ENCODE measurements around the gene SYT14.
"Not testable (repeated sequence)": the region's sequence is repeated elsewhere in the genome, so short reads cannot be mapped to it uniquely, and the experiment has no call there.

The SYT14 gene

DNA sequence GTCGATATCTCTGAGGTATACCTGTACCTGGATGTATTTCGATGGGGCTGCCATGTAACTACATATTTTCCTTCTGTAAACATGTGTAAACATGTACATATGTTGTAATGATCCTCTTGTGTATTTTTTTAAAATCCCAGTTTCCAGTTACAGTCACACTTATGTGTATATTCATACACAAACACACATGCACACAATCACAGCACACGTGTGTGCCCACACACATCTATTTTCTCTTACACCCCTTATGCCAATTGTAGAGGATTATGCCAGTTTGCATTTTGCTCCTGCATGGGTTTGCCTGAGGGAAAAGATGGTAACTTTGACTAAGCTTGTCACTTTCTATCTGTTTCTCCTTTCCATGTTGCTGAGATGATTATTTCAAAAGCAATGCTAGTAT lies 10.1 kb downstream of the SYT14 start:
- DNase-seq = no peak

DNA sequence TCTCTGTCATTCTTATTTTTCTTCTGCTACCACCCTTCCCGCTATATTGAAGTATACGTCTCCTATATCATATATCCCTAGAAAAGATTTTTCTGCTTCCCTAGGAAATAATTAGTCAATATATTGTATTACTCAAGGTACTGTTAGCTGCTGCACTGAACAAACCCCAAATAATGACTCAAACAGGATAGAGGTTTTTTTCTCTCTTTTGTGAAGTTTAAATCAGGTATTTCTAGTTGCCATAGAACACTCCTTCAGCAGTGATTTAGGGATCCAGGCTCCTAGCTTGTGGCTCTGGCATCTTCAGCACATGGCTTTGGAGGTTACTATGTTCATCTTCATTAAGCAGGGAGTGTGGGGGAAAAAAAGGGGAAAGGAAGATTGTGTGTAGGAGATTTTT lies 18.1 kb downstream of the SYT14 start:
- no peak for DNase-seq

GRCh38 chr1:209959623-209960022 lies 21.6 kb downstream of the SYT14 start:
- DNase-seq = no peak

DNA sequence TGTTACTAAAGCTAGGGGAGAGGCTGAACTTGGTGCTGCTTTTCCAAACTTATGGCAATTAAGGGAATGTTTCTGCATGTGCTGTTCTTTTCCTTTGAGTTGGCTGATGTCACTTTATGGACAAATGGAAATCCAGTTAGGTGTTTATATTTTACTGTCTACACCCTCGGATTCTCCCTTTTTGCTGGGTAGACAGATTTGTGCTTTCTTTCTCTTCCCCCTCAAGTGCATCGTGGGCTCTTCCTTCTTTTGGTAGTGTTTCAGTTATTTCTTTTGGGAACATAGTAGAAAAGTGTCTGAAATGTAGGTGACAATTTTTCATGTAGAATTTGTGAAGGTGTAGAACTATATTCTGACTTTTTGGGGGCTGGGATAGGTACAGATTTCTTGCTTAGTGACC lies 22.9 kb downstream of the SYT14 start:
- no peak for DNase-seq

GRCh38 chr1:209962388-209962787 lies 24.4 kb downstream of the SYT14 start:
- DNase-seq = no peak

DNA sequence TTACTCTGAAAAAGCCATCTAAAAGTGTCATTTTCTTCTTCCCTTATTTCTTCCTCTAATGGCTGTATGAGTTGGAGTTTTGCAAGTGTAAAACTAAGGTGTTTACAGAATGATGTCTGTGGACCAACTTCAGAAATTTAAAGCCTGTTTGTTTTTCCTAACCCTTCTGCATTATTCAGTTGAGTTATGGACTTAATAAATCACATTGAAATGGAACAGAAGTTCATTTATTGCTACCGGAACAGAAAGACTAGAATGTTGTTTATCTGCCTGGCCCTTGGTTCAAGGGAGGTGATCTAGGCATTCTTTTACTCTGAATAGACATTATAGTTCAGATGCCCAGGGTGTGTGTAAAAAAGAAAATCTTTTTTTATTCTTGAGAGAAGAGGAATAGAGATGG lies 24.8 kb downstream of the SYT14 start:
- DNase-seq = no peak

GRCh38 chr1:209965996-209966395 lies 28.0 kb downstream of the SYT14 start:
- DNase-seq = no peak

- DNase-seq = not testable (repeated sequence)
These were observed 40.7 kb downstream of the SYT14 start for GRCh38 chr1:209978721-209979120.

GRCh38 chr1:209983953-209984352 lies 45.9 kb downstream of the SYT14 start:
- no peak for DNase-seq

DNA sequence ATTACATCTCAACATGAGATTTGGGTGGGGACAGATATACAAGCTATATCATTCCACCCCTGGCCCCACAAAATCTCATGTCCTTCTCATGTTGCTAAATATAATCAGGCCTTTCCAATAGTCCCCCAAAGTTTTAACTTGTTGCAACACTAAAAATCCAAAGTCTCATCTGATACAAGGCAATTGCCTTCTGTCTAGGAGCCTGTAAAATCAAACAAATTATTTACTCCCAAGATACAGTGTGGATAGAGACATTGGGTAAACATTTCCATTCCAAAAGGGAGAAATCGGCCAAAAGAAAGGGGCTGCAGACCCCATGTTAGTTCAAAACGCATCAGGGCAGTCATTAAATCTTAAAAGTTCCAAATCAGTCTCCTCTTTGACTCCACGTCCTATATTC lies 47.0 kb downstream of the SYT14 start:
- DNase-seq = no peak

DNA sequence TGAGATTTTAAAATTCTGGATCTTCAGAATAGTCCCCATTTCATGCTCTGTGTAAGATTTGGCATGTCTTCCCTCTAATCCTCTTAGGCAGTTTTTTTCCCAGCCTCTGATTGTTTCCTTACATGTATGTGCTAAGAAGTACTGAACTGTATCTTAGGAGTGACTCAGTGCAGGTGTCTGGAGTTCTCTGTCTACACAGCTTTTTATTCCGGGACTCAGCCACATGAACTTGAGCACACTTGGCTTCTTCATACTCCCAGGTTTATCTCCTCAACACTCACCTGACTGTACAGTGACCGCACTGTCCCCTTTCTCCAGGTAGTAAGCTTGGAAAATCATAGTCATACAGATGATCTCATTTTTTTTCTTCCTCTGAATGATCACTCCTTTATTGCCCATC lies 50.7 kb downstream of the SYT14 start:
- DNase-seq = no peak

DNA sequence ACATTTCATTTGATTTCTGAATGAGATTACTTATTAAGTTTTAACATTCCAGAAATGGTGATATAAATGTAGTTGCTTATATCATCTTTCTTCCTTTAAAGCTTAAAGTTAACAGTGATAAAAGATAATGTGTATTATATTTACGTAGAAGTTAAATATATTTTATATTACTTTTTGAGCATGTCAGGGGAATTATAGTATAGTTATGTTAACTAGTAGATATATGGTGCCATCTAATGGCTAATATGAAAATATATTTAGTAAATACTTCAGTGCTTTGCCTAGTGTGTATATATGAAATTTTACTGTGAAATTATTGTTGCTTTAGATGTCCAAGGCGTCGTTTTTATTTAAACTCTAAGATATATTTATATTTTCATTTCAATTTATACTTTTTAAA lies 51.5 kb downstream of the SYT14 start:
- DNase-seq = peak; percentile 3

- DNase-seq = no peak
These were observed 55.2 kb downstream of the SYT14 start for GRCh38 chr1:209993061-209993830.

DNA sequence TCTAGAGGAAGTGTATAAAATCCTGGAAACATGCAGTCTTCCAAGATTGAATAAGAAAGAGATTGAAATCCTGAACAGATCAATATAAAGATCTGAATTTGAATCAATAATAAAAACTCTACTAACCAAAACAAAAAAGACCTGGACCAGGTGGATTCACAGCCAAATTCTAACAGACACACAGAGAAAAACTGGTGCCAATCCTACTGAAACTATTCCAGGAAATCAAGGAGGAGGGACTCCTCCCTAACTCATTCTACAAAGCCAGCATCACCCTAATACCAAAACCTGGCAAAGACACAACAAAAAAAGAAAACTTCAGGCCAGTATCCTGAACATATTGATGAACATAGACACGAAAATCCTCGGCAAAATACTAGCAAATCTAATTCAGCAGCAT lies 58.3 kb downstream of the SYT14 start:
- no peak for DNase-seq

DNA sequence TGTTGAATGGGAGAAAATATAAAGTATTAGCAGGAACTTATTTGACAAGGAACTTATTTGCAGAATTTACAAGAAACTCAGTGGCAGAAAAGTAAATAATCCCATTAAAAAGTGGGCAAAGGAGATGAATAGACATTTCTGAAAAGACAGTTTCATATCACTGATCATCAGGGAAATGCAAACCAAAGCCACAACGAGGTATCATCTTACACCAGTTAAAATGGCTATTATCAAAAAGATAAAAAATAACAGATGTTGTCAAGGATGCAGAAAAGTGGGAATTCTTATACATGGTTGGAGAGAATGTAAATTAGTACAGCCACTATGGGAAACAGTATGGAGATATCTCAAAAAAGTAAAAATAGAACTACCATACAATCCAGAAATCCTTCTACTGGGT lies 61.0 kb downstream of the SYT14 start:
- DNase-seq = no peak

- DNase-seq = peak; percentile 6
These were observed 63.7 kb downstream of the SYT14 start for GRCh38 chr1:210001751-210002150.

GRCh38 chr1:210003501-210003900 lies 65.5 kb downstream of the SYT14 start:
- no peak for DNase-seq

DNA sequence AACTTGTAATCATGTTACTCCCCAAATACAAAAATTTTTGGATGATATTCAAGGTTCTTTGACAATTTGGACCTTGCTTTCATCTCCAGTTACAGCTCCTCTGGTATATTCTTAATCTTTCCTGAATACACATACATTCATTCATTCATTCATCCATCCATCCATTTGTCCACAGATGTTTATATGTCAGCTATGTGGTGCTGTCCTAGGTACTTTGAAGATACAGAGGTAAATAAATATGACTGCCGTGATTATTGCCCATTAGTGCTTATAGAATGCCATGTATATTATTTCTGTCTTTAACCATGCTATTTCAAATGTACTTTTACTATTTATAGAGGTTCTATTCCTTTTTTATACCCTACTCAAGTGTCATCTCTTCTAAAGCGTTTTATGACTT lies 72.1 kb downstream of the SYT14 start:
- DNase-seq = no peak

DNA sequence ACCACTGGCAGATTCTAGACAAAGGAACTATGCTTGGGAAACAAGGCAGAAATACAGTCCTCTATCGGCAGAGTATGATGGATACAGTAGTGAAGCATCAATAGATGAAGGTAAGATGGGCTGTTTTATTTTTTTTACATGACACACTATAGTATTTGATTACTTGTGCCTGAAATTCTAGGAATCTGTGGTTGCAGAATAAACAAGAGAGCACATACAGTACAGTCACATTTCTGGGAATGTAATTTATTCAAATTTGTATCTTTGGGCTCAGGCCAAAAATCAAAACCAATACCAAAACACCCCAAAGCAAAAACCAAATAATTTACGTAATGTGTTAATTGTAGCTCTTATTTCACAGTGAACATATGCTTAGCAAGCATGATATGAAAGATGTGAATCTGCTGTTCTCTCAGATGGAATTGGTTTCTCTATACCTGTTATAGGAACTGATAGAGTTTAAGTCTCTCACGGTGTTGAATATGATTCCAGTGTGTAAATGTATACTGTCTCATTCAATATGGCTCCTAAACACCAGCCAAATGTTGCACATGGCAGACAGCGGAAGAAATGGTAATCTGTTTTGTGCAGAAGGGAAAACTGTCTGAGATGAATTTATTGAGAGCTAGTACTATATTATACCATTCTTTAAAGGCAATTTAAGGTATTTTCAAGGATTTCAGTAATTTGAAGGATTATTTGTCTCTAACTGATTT lies 83.3 kb downstream of the SYT14 start:
- DNase-seq = no peak

DNA sequence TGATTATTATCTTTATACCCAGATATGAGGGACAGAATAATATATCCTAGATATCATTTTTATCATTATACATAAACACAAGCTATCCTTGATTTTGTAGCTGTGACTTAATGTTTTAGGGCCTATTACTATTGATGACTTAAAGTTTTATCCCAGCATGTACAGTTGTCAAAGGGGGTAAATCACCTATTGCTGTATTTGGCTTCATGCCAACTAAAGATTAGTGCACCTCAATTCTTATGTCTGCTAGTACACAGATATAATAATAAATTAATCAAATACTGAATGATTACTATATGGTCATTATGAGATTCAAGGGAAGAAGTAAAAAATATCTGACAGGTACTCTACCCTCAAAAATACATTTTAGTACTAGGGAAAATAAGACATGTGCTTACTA lies 84.0 kb downstream of the SYT14 start:
- DNase-seq = no peak

GRCh38 chr1:210024282-210024681 lies 86.3 kb downstream of the SYT14 start:
- DNase-seq = no peak

GRCh38 chr1:210024996-210025395 lies 87.0 kb downstream of the SYT14 start:
- no peak for DNase-seq

- DNase-seq = no peak
These were observed 87.9 kb downstream of the SYT14 start for GRCh38 chr1:210025870-210026269.

DNA sequence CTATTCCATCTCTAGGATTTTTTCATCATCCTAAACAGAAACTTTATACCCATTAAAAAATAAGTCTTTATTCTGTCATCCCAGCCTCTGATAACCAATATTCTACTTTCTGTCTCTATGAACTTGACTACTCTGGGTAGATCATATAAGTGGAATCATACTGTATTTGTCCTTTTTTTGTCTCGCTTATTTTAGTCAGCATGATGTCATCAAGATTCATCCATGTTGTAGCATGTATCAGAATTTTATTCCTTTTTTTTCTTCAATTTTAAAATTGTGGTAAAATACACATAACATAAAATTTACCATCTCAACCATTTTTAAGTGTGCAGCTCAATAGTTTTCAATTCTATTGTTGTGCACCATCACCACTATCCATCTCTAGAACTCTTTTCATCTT lies 90.0 kb downstream of the SYT14 start:
- no peak for DNase-seq

DNA sequence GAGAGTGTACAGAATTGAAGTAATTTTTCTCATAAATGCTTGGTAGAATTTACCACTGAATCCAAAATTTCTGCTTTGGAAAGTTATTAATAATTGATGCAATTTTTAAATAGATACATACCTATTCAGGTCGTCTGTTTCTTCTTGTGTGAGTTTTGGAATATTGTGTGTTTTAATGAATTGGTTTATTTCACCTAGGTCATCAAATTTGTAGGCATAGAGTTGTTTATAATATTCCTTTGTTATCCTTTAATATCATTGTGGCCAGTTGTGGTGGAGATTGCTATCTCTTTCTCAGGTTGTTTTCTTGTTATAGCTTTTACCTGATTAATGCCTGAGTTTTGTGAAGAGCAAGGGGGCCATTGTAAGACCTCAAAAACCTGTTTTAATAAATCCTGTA lies 93.5 kb downstream of the SYT14 start:
- DNase-seq = no peak
